AG04449 (cell line): ENCODE data around the gene LRRC55.

Source experiments
- CTCF ChIA-PET: fragments of 350-600 bp; formaldehyde crosslinking; extraction: SDS; loops from one replicate; lab custom pipeline; 2021; ENCODE audit warnings: antibody characterized with exemption; lab: Yijun Ruan, JAX
- POLR2A ChIA-PET: fragments of 400-600, 350-600 bp; formaldehyde crosslinking; extraction: SDS; loops from one replicate; lab custom pipeline; 2020; ENCODE audit warnings: antibody characterized with exemption, inconsistent platforms; lab: Yijun Ruan, JAX
- DNase-seq: peaks from one replicate; pipeline ENCODE4 v3.0.0-alpha.2; 2010; ENCODE audit warnings: low read depth, low spot score
- H3K4me3 ChIP-seq: 2 replicates; pipeline ENCODE4 v1.5.1; 2011; ENCODE audit warnings: low read depth, mild to moderate bottlenecking, control low read depth, low read length
- TF ChIP-seq, protein P1 (sequence below): IDR thresholded peaks from one replicate; pipeline ENCODE4 v1.5.1; 2011; ENCODE audit warnings: mild to moderate bottlenecking, moderate library complexity, low read length, control low read depth, inconsistent platforms; ENCODE audit not compliant: insufficient read depth; ENCODE audit errors: missing control alignments

LRRC55 gene

DNA sequence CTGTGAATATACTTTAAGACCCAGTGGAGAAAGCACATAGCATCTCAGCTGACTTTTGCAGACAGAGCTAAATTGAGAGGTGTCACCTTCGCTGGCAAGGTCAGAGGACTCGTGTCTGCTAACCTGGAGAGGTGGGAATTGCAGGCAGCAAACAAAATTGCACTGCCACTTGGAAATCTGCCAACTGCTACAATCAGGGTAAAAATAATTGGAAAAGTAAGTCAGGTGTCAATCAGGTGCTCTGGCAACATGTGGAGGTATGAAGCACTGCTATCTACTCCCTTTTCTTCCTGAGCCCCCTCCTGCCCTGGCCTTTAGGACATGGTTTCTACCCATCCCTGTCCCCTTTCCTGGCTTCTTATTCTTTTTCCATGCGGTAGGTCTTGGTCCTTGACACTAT lies 24.1 kb upstream of the LRRC55 start:
- TF ChIP-seq, protein P1, sequence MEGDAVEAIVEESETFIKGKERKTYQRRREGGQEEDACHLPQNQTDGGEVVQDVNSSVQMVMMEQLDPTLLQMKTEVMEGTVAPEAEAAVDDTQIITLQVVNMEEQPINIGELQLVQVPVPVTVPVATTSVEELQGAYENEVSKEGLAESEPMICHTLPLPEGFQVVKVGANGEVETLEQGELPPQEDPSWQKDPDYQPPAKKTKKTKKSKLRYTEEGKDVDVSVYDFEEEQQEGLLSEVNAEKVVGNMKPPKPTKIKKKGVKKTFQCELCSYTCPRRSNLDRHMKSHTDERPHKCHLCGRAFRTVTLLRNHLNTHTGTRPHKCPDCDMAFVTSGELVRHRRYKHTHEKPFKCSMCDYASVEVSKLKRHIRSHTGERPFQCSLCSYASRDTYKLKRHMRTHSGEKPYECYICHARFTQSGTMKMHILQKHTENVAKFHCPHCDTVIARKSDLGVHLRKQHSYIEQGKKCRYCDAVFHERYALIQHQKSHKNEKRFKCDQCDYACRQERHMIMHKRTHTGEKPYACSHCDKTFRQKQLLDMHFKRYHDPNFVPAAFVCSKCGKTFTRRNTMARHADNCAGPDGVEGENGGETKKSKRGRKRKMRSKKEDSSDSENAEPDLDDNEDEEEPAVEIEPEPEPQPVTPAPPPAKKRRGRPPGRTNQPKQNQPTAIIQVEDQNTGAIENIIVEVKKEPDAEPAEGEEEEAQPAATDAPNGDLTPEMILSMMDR = no peak
- POLR2A ChIA-PET = no interaction called here
- DNase-seq = no peak

DNA sequence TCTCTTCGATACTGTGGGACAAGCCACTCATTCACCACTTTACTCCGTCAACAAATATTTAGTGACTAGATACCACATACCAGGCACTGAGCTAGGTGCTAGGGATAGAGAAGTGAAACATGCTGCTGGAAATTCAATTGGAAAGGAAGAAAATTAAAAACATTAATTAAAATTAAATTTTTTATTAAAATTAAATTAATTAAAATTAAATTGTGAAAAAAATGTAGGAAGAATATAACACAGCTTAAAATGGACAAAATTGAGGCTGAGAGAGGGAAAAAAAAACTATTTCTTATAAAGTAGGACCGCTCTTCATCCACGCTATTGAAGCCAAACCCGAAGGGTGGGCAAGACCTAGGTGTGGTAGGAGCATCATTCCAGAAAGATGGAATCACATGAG lies 23.6 kb upstream of the LRRC55 start:
- H3K4me3 ChIP-seq = no peak overlapping the region
- TF ChIP-seq, protein P1 = no peak
- CTCF ChIA-PET = no interaction called here
- DNase-seq = no peak
- POLR2A ChIA-PET = no interaction called here

More for the DNA sequence above, 24.1 kb upstream of the LRRC55 start:
- H3K4me3 ChIP-seq = no peak overlapping the region
- CTCF ChIA-PET = interaction anchor here (1.2 kb wide), 1 partner anchor 95 kb away, joined by 3 read pairs; no protein-coding TSS in a partner anchor

DNA sequence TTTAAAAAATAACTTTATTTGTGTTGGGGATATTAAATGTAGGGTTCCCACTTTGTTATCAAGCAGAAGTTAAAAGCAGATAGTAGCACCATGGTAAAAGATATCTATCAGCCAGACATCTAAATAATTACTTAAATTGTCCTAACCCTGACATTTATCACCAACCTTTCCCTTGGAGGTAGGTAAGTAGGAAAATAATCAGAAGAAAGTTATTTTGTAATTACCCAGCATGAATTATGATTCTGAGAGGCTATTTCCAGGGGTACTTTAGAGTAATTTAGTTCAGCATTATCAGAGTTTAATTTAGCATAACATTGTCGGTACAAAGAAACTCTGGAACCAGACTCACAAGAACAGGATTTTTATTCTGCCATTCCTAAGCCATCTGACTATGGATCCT lies 23.2 kb upstream of the LRRC55 start:
- ChIA-PET POLR2A (no interaction called here), CTCF (no interaction called here)
- no peak overlapping the region for H3K4me3 ChIP-seq
- TF ChIP-seq, protein P1 = no peak
- no peak for DNase-seq

DNA sequence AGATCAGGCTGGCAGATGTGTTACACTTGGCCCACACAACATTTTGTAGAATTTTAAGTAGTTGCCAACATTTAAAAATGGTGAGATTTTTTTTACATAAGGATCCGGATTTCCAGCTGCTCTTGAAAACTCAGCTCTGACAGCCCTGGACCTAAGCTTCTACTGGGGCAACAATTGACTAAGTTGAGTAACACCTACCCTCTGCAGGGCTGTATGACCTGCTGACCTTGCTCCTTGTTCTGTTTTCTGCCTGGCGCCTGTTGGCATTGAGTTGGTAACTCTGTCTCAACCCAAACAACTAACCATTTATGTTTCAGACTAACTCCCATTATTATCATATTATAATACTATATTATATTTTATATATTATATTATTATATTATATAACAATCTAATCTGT lies 21.1 kb upstream of the LRRC55 start:
- ChIA-PET CTCF (interaction anchor here (1.0 kb wide), 1 partner anchor 89 kb away, joined by 4 read pairs; no protein-coding TSS in a partner anchor), POLR2A (no interaction called here)
- DNase-seq = no peak
- H3K4me3 ChIP-seq = no peak overlapping the region
- TF ChIP-seq, protein P1 = no peak

DNA sequence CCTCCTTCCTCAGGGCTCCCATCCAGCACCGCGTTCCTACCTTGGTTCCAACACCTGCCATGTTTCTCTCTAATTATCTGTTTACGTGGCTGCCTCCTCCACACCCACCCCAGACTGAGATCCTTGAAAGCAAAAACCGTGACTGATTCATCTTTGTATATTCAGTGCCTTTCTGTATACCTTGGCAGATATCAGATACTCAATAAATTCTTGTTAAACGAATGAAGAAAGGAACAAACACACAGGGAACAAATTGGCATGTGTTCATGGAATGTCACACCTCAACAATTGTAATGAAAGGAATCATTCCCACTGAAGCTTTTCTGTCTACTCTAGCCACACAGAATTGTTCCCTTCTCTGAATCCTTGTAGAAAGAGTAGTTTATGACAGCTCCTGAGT lies 20.4 kb upstream of the LRRC55 start:
- CTCF ChIA-PET = interaction anchor here (0.8 kb wide), 1 partner anchor 88 kb away, joined by 3 read pairs; no protein-coding TSS in a partner anchor
- no peak for DNase-seq
- POLR2A ChIA-PET = interaction anchor here (0.6 kb wide), 1 partner anchor 65 kb away, joined by 3 read pairs; no protein-coding TSS in a partner anchor
- TF ChIP-seq, protein P1 = no peak
- no peak overlapping the region for H3K4me3 ChIP-seq

DNA sequence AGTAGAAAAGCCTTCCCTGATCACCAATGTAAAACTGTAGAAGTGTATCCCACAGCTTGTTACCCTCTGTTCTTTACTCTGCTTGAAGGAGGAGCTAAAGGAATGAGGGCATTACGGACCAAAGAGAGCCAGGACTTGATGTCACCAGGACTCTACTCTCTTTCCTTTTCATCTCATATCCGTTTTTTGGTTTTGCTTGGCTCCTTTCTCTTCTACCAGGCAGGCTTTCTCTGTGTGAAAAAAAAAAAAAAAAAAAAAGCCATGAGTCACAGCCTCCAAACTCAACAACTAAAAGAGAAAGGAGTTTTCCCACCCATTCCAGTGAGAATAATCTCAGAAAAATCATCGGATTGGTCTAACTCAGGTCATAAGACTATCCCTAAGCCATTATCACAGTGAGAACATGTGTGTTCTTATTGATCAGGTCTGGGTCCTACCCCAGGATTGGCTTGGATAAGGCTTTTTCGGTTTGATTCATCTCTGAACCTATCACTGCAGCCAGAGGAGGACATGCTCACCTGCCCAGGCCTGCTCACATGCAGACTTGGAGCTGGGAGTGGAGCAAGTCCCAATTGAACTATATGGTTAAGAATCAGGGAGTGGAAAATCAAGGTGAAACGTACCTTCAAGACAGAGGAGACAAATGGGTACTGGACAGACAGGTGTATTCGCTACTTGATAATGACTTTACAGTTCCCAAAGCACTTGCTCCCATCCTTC lies 19.4 kb upstream of the LRRC55 start:
- POLR2A ChIA-PET = no interaction called here
- TF ChIP-seq, protein P1 = no peak
- no peak overlapping the region for H3K4me3 ChIP-seq
- CTCF ChIA-PET = interaction anchor here (0.8 kb wide), 1 partner anchor 87 kb away, joined by 3 read pairs; no protein-coding TSS in a partner anchor
- no peak for DNase-seq
